ENCODE measurements around the gene NSMF.

Gene NSMF

GRCh38 chr9:137492464-137493363 is 33.6 kb upstream of the NSMF start:
- DNase-seq = peak in 1 of 56 donors; percentile 64

- DNase-seq = no peak
Observed at GRCh38 chr9:137491735-137492432, 32.8 kb upstream of the NSMF start.

DNA sequence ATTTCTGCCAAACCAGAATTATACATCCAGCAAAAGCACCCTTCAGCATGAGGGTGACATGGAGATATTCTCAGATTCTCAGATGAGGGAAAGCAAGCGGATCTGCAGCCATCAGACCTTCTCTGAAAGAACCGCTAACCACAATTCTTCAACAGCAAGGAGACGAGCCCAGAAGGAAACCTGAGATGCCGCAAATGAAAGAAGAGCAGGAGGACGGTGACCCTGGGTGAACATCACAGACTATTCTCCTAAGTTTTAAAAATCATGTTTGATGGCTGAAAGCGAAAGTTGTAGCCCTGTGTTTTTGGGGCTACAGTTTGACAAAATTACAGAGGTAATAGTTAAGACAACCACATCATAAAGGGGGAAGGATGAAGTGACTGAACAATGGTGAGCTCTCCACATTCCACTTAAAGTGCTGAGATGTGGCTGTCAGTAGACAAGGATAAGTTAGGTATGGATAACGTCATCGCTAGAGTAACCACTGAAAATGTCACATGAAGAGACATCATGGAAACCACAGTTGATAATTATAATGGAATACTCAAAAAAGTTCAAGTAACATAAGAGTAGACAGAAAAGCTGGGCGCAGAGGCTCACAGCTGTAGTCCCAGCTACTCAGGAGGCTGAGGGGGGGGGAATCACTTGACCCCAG is 31.5 kb upstream of the NSMF start:
- DNase-seq = no peak

GRCh38 chr9:137488906-137489305 is 29.8 kb upstream of the NSMF start:
- DNase-seq = no peak

GRCh38 chr9:137488327-137488653 is 29.2 kb upstream of the NSMF start:
- DNase-seq = no peak

- no peak for DNase-seq
Observed at GRCh38 chr9:137487454-137488326, 28.6 kb upstream of the NSMF start.

DNA sequence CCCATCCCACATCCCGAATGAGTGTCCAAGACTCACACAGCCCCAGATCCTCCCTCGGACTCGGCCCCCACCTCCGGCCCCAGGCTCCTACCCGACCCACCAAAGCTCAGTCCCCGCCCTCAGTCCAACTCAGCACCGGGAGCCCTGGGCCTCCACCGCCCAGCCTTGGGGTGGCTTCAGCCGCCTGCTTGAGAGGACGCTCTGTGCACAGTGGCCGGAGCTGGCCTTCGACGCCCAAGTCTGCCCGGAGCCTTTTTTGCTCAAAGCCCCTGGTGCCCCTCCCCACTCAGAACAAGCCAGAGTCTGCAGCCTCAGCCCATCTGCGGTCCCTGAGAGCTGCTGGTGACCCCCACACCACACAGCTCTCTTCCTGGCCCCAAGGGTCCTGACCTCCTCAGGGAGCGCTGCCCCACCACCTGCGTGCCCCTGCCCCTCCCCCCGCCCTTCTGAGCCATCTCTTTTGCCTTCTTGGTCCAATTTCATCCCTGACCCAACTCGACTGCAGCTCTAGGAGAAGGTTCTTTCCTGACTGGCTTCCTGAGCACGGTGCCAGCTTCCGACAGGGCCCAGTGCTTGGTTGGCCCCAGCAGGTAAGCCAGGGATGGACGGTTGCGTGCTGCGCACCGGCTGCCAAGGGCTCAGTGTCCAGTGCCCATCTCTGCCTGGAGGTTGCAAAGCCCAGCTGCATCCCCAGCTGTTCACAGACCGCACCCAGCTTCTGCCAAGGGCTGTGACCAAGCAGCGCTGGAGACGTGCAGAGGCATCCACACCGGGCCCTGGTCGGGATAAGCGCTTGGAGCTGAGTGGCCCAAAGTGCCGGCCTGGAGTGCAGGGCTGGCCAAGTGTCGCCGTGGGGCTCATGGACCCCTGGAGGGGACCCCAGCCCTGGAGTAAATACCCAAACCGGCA is 27.7 kb upstream of the NSMF start:
- no peak for DNase-seq

- no peak for DNase-seq
Observed at GRCh38 chr9:137486141-137486490, 27.0 kb upstream of the NSMF start.

- DNase-seq = no peak
Observed at GRCh38 chr9:137485343-137486140, 26.4 kb upstream of the NSMF start.

DNA sequence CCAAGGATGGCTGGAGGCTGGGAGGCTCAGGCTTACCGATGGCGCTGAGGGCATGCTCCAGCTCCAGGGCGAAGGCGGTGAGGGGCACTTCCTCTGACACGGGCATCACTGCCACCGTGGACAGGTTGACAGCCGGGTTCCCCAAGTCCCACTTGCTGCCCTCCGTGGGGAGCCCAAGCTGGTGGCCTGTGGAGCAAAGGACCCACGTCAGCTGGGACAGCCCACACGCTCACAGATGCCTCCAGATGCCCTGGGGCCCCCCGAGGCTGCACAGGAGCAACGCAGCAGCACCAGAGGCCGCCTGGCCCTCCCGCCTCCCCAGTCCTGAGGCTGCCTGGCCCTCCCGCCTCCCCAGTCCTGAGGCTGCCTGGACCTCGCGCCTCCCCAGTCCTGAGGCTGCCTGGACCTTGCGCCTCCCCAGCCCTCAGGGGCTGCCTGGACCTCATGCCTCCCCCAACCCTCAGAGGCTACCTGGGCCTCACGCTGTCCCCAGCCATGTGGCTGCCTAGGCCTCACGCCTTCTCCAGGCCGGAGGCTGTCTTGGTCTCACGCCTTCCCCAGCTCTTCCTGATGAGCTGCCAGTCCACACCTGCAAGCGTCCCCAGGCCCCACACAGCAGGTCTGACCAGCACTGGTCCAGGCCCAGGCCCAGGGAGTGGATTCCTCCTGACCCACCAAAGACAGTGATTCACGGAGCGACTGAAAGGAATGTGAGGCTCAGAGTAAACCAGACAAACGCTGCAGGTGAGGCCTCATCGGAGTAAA is 25.6 kb upstream of the NSMF start:
- no peak for DNase-seq

- peak in 9 of 56 donors; percentile 9 to 59 (median 30) for DNase-seq
Observed at GRCh38 chr9:137482094-137482781, 23.1 kb upstream of the NSMF start.

GRCh38 chr9:137480686-137481683 is 21.9 kb upstream of the NSMF start:
- no peak for DNase-seq

GRCh38 chr9:137479892-137480685 is 21.0 kb upstream of the NSMF start:
- no peak for DNase-seq

DNA sequence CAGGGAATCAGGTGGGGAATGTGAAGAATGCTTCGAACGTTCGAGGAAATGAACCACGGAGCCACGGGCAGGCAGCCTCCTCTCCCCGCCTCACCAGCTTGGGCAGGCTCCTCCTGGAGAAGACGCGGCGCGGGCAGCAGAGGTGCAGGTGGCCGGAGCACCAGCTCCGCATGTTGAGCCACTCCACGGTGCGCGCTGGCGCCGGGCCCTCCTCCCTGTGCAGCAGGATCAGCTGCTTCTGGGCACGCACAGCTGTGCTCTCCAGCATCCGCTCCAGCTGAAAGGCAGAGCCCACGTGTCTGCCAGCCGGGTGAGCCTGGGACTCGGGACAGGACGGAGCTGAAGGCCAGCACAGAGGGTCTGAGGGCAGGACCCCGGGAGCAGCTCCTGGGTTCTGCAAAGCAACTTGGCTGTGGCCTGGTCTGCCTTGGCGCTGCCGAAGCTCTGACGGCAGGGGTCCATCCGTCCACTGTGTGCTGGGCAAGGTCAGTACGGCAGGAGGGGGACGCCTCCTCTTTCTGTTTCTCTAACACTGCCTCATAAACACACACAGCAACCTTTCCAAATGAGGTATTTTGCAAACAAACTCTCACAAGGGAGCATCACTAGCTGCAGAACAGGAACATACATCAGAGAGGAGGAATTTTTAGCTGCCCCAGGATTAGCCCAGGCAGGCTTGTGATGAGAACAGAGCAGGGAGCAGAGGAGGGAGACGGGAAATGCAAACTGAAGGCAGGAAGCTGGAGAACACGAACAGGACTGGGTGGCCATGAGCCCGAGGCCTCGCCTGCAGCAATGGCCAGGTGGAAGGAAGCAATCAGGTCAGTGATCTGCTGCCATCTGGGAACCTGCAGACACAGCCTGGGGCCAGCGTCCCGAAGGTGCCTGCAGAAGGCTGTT is 20.1 kb upstream of the NSMF start:
- DNase-seq = peak in 11 of 56 donors; percentile 17 to 63 (median 39)

- no peak for DNase-seq
Observed at GRCh38 chr9:137478613-137478961, 19.5 kb upstream of the NSMF start.

Data from amygdala (tissue), 56 donors.